ENCODE measurements around the gene RAB11FIP5.
"Not testable (repeated sequence)": the region's sequence is repeated elsewhere in the genome, so short reads cannot be mapped to it uniquely, and the experiment has no call there.

RAB11FIP5 gene

DNA sequence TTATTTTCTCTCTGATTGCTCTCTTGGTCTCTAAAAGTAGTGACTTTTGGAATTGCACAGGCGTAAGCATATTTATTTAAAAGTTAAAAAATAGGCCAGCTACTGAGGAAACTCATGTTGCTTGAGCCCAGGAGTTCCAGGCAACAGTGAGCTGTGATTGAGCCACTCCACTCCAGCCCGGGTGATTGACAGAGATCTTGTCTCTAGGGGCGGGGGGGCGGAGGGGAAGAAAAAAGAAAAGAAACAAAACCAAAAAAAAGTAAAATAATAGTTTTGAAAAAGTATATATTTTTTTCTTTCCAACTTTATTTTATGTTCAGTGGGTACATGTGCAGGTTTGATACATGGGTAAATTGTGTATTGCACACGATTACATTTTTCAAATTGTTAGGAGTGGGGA, 18.0 kb upstream of the RAB11FIP5 start:
- Histone ChIP-seq H4K20me1 (no peaks in the 10 kb centered on the region; a peak in 1 of 22 replicates), H3K36me3 (no peaks in the 10 kb centered on the region), H3K4me1 (peaks cover 0 to 21% (median 9%) of the 10 kb centered on the region in 10 experiments; a peak in 12 of 20 replicates), H3K27ac (no peak overlapping the region), H3K27me3 (no peaks in the 10 kb centered on the region), H3K9me3 (replicated peaks in 1 of 11) (peaks cover 0 to 10% (median 5%) of the 10 kb centered on the region in 11 experiments; a peak in 8 of 22 replicates), H3K4me2 (no peak overlapping the region), H3K4me3 (no peak overlapping the region), H3K9ac (no peak overlapping the region)
- no peak for TF ChIP-seq Cebpa-rat (IDR thresholded peaks at IDR 0.05)

DNA sequence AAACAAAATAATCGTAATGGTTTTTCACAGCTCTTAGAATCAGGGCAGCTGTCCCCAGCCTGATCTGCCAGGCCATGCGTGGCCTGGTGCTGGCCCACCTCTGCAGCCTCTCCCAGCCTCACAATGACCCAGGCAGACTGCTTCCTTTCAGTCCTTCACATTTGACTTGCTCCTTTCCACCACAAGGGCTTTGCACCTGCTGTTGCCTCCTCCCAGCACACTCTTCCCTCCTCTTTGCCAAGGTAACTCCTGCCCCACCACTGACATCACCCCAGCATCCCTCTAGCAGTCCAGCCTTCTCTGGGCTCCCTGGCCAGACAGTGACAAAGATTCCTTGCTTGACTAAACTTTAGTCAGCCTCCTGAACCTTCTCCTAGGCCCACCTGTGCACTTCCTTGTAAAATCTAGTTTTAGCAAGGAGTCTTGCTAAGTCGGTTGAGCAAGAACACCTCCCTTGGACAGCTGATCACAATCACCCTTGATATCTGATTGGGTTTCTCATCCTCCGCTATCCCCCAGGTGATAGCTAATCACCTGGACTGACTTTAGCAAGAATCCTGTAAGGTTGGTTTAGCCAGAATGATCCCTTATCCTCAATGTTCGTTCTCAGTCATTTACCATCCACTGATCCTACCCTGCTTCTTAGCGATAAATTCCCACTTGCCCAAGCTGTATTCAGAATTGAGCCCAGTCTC, 16.2 kb upstream of the RAB11FIP5 start:
- no peaks in the 10 kb centered on the region; a peak in 1 of 22 replicates for H4K20me1 ChIP-seq
- H3K27me3 ChIP-seq, result no peaks in the 10 kb centered on the region
- no peak overlapping the region for H3K4me2 ChIP-seq
- H3K4me1 ChIP-seq, result peaks cover 0 to 12% (median 5%) of the 10 kb centered on the region in 10 experiments; a peak in 12 of 20 replicates
- H3K4me3 ChIP-seq, result no peak overlapping the region
- H3K27ac ChIP-seq, result no peak overlapping the region
- no peaks in the 10 kb centered on the region for H3K36me3 ChIP-seq
- no peak for TF ChIP-seq Cebpa-rat (IDR thresholded peaks at IDR 0.05)
- H3K9ac ChIP-seq, result no peak overlapping the region
- H3K9me3 ChIP-seq (replicated peaks in 1 of 11), result peaks cover 0 to 15% (median 11%) of the 10 kb centered on the region in 11 experiments; a peak in 8 of 22 replicates

DNA sequence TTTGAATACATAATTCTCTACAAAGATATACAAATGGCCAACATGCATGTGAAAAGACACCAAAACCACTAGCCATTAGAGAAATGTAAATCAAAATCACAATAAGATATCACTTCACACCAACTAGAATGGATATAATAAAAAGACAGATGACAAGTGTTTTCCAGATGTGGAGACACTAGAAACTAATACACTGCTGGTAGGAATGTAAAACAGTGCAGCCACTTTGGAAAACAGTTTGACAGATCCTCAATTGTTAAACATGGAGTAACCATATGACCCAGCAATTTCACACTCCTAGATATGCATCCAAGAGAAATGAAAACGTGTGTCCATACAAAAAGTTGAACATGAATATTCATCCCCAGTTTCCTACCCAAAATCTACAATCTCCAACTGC, 9.8 kb upstream of the RAB11FIP5 start:
- Histone ChIP-seq H3K4me2 (no peak overlapping the region), H3K4me3 (no peak overlapping the region), H4K20me1 (no peaks in the 10 kb centered on the region), H3K9ac (no peak overlapping the region), H3K27me3 (no peaks in the 10 kb centered on the region), H3K4me1 (peaks cover 0 to 5% (median 0%) of the 10 kb centered on the region in 10 experiments; a peak in 1 of 20 replicates), H3K27ac (no peak overlapping the region), H3K36me3 (no peaks in the 10 kb centered on the region), H3K9me3 (replicated peaks in 1 of 11) (peaks cover 0 to 15% (median 11%) of the 10 kb centered on the region in 11 experiments; a peak in 8 of 22 replicates)
- TF ChIP-seq Cebpa-rat (IDR thresholded peaks at IDR 0.05), result no peak

DNA sequence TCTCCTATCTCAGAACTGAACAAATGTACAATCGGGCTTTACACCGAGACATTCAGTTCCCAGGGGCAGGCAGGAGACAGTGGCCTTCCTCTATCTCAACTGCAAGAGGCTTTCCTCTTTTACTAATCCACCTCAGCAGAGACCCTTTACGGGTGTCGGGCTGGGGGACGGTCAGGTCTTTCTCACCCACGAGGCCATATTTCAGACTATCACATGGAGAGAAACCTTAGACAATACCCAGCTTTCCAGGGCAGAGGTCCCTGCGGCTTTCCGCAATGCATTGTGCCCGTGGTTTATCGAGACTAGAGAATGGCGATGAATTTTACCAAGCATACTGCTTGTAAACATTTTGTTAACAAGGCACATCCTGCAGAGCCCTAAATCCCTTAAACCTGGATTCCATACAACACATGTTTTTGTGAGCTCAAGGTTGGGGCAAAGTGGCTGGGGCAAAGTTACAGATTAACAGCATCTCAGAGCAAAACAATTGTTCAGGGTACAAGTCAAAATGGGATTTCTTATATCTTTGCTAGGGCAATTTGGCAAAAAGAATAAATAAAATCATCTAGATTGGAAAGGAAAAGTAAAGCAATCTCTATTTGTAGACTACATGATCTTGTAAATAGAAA, 7.0 kb upstream of the RAB11FIP5 start:
- H3K4me1 ChIP-seq; H3K4me2 ChIP-seq; H3K9me3 ChIP-seq (replicated peaks in 1 of 11); H3K9ac ChIP-seq; H3K4me3 ChIP-seq; H3K27me3 ChIP-seq; H3K27ac ChIP-seq; H3K36me3 ChIP-seq; H4K20me1 ChIP-seq: not testable (repeated sequence)

DNA sequence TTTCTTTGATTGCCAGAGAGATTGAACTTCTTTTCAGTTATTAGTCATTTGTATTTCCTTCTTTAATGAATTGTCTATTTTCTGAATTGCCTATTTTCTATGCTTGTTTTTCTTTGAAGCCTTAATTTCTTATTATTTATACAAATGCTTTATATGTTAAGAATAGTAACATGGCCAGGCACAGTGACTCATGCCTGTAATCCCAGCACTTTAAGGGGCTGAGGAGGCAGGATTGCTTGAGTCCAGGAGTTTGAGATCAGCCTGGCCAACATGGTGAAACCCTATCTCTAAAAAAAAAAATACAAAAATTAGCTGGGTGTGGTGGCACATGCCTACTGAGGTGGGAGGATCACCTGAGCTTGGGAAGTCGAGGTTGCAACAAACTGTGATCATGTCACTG, 4.7 kb upstream of the RAB11FIP5 start:
- Histone ChIP-seq H3K4me3 (no peak overlapping the region), H3K36me3 (no peaks in the 10 kb centered on the region), H4K20me1 (no peaks in the 10 kb centered on the region; a peak in 1 of 22 replicates), H3K27ac (no peak overlapping the region), H3K4me1 (peaks cover 0 to 8% (median under 1%) of the 10 kb centered on the region in 10 experiments; a peak in 7 of 20 replicates), H3K9me3 (replicated peaks in 1 of 11) (no peaks in the 10 kb centered on the region), H3K27me3 (peaks cover 0 to 14% (median 0%) of the 10 kb centered on the region in 11 experiments; a peak in 6 of 22 replicates), H3K4me2 (no peak overlapping the region), H3K9ac (no peak overlapping the region)
- TF ChIP-seq Cebpa-rat (IDR thresholded peaks at IDR 0.05), result no peak

DNA sequence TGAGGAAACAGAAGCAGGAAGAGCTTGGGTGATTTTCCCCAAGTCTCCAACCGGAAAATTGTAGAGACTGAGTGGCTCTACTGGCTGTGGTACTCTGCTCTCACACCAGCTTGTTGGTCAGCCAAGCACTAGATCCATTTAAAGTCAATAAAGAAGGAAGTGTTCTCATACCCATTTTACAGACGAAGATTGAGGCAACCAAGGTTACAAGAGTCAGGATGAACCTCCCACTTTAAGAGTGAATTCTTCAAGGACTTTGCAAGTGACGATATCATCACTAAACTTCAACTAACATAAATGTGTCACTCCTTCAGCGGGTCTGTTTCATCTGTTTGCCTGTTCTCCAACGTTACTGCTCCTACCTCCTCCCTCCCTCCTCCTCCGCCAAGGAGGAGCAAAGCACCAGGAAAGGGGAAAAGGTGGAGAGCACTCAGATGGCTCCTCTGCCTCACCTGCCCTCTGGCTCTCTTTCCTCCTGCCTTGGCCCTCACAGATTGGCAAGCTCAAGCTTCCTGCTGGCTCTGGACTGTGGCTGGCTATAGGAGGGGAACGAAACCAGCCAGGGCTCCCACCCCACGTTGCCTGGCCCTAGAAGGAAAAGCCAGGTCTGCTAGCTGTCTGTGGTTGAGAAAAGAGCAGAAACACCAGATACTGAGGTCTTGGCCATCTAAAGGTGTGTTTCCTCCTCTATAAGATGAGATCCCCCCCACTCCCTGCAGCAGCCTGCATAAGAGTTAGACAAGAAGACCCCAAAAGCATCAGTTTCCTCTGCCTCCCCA, 3.6 kb upstream of the RAB11FIP5 start:
- Histone ChIP-seq H3K4me1 (peaks cover 0 to 19% (median 12%) of the 10 kb centered on the region in 10 experiments; a peak in 18 of 20 replicates), H3K27me3 (peaks cover 0 to 25% (median 0%) of the 10 kb centered on the region in 11 experiments; a peak in 8 of 22 replicates), H3K4me2 (no peak overlapping the region), H3K36me3 (no peaks in the 10 kb centered on the region), H4K20me1 (peaks cover 0 to 5% (median under 1%) of the 10 kb centered on the region in 11 experiments; a peak in 8 of 22 replicates), H3K4me3 (no peak overlapping the region), H3K9ac (no peak overlapping the region), H3K9me3 (replicated peaks in 1 of 11) (no peaks in the 10 kb centered on the region), H3K27ac (no peak overlapping the region)
- TF ChIP-seq Cebpa-rat (IDR thresholded peaks at IDR 0.05), result no peak

DNA sequence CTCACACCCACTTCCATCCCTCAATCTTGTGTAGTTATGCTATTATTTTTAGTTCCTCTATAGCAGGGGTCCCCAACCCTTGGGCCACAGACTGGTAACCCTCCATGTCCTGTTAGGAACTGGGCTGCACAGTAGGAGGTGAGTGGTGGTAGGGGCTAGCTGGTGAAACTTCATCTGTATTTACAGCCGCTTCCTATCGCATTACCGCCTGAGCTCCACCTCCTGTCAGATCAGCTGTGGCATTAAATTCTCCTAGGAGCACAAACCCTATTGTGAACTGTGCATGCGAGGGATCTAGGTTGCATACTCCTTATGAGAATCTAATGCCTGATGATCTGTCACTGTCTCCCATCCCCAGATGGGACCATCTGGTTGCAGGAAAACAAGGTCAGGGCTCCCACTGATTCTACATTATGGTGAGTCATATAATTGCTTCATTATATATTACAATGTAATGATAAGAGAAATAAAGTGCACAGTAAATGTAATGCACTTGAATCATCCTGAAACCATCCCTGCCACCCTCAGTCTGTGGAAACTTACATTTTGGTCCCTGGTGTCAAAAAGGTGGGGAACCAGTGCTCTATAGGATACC, 1.6 kb upstream of the RAB11FIP5 start:
- Histone ChIP-seq H3K4me1 (peaks cover 20 to 35% (median 28%) of the 10 kb centered on the region in 10 experiments), H3K9me3 (replicated peaks in 1 of 11) (no peaks in the 10 kb centered on the region), H4K20me1 (peaks cover 6 to 25% (median 19%) of the 10 kb centered on the region in 11 experiments; a peak in 16 of 22 replicates), H3K4me3 (no peak overlapping the region), H3K27ac (no peak overlapping the region), H3K36me3 (no peaks in the 10 kb centered on the region), H3K4me2 (no peak overlapping the region), H3K9ac (no peak overlapping the region), H3K27me3 (peaks cover 0 to 29% (median 0%) of the 10 kb centered on the region in 11 experiments; a peak in 8 of 22 replicates)
- TF ChIP-seq Cebpa-rat (IDR thresholded peaks at IDR 0.05), result no peak

DNA sequence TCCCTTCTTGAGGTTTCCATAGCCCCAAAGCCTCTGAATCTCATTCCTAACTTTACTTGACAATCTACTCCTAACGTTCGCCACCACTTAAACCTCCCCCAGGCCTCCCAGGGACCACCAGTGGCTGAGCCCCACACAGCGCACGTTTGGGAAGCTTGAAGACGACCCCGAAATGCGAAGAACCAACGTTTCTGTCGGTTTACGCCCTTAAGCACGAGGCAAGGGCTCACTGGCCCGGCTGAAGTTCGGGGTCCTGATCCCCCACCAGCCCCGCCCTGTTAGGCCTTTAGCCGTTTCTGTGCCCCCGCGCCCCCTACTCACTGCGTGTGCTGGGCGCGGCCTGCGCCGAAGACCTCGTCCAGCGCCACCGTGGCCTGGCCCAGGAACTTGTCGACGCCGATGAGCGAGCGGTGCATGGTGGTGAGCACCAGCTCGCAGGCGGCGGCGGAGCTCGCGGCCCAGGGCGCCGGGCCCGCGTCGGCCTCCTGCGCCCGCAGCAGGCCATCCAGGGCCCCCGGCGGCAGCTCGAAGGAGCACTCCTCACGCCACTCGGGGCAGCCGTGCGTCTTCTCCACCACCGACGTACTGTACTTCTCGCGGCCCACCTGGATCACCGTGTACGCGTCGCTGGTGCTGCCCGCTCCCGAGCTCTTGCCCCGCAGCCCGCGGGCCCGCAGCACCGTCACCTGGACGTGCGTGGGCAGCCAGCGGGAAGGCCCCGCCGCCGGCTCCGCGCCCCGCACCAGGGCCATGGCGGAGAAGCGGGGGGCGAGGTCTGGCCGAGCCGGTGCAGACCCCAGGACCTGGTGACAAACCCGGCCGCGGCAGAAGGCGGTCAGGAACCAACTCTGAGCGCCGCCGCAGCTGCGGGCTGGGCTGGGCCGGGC, 479 bp downstream of the RAB11FIP5 start:
- H3K4me1 ChIP-seq, result peaks cover 30 to 47% (median 38%) of the 10 kb centered on the region in 10 experiments
- H3K9ac ChIP-seq, result peak overlapping the region; percentile 71 to 91 (median 82)
- H3K4me3 ChIP-seq, result peak overlapping the region; percentile 76 to 87 (median 80)
- H4K20me1 ChIP-seq, result peaks cover 13 to 44% (median 35%) of the 10 kb centered on the region in 11 experiments; a peak in 16 of 22 replicates
- peaks cover 0 to 29% (median 0%) of the 10 kb centered on the region in 11 experiments; a peak in 8 of 22 replicates for H3K27me3 ChIP-seq
- TF ChIP-seq Cebpa-rat (IDR thresholded peaks at IDR 0.05), result no peak
- peak overlapping the region; percentile 53 to 78 (median 71) for H3K27ac ChIP-seq
- no peaks in the 10 kb centered on the region for H3K9me3 ChIP-seq (replicated peaks in 1 of 11)
- peak overlapping the region; percentile 95 to 100 (median 99) for H3K4me2 ChIP-seq
- no peaks in the 10 kb centered on the region for H3K36me3 ChIP-seq
